ENCODE data around the gene OXA1L.
"Not testable (repeated sequence)": the region's sequence is repeated elsewhere in the genome, so short reads cannot be mapped to it uniquely, and the experiment has no call there.

The OXA1L gene

DNA sequence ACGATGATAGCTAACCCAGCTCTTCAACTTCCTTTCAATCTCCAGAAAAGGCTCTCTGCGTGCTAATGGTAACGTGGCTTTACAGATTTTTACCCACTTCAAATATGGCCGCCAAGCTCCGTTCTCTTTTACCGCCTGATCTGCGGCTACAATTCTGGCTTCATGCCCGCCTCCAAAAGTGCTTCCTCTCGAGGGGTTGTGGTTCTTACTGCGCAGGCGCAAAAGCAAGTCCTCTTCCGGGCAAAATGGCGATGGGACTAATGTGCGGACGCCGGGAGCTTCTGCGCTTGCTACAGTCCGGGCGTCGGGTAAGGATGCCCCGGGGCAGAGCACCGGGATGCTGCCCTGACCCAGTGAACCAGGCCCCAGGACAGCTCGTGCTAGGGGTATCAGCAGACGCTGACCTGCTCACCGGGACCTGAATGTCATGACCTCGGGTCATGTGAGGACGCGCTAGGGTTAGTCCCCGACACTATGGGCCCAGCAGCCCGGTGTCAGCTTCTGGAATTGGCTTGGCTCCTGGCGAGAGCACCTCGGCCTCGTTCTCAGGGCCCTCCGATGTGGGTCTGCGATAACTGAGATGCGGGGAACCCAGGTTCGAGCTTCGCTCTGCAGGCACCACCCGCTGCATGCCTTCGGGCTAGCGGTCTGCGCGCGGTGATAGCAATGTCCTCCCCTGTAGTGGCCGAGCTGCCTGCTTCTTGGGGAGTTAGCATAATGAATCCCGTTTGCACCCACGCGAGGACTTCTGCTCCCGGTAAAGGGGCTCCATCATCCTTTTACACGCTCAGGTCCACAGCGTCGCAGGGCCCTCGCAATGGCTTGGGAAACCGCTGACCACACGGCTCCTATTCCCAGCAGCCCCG is at the start of gene OXA1L:
TSS of gene OXA1L (plus strand) at position 232 of the 866 bp plus-strand sequence. CDS start at position 246, 14 bp downstream.
- FAIRE-seq: peak; percentile 97

DNA sequence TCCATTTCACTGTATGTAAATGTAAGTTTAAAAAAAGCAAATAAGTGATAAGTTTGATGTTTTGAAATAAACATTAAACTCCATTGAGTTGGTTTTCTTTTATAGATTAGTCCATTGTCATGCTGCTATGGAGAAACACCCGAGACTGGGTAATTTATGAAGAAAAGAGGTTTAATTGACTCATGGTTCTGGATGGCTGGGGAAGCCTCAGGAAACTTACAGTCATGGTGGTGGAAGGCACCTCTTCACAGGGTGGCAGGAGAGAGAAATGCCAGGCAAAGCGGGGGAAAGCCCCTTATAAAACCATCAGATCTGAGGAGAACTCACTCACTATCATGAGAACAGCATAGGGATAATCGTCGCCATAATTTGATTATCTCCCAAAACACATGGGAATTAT is 48.4 kb upstream of the OXA1L start:
- DNase-seq (ENCODE audit: extremely low spot score, insufficient read length, low read depth): no peak
- FAIRE-seq: no peak

More for the DNA sequence above, at the start of gene OXA1L:
- peak; percentile 83 for DNase-seq (ENCODE audit: extremely low spot score, insufficient read length, low read depth)

DNA sequence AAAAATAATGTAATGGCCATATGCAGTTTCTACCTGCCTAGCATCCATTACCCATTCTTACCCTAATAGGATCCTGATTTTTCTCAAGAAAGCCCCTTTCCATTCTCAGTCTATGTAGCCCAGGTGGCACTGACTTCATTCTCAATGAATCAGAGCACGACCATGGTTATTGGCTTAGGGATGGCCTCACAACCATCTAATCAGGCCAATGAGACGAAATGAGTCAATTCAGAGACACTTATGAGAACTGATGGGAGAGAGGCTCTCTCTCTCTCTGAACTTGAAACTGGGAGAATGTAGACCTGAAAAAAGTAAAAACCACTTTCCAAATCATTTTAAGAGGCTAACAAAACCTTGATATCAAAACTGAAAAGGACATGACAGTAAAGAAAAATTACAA is 45.3 kb upstream of the OXA1L start:
- FAIRE-seq (no peak), DNase-seq (ENCODE audit: extremely low spot score, insufficient read length, low read depth) (no peak)

DNA sequence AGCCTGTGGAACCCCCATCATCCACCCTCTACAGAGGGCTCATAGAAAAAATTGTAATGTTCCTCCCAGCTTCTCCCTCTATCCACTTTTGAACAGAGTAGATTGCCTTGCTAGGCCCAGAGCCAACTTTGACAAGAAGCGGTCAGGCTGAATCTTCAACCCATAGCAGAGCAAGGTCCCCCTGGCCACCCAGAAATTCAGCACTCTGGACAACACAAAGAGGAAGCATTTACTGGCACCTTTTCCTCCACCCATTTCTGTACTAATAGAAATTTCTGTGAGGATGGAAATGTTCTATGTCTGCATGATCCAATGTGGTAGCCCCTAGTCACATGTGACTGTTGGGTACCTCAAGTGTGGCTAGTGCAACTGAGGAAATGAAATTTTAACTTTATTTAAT is 42.7 kb upstream of the OXA1L start:
- DNase-seq (ENCODE audit: extremely low spot score, insufficient read length, low read depth) (no peak), FAIRE-seq (no peak)

DNA sequence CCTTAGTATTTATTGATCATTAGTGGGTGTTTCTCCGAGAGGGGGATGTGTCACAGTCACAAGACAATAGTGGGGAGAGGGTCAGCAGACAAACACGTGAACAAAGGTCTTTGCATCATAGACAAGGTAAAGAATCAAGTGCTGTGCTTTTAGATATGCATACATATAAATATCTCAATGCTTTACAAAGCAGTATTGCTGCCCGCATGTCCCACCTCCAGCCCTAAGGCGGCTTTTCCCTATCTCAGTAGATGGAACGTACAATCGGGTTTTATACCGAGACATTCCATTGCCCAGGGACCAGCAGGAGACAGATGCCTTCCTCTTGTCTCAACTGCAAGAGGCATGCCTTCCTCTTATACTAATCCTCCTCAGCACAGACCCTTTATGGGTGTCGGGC is 41.6 kb upstream of the OXA1L start:
- DNase-seq (ENCODE audit: extremely low spot score, insufficient read length, low read depth); FAIRE-seq: not testable (repeated sequence)

DNA sequence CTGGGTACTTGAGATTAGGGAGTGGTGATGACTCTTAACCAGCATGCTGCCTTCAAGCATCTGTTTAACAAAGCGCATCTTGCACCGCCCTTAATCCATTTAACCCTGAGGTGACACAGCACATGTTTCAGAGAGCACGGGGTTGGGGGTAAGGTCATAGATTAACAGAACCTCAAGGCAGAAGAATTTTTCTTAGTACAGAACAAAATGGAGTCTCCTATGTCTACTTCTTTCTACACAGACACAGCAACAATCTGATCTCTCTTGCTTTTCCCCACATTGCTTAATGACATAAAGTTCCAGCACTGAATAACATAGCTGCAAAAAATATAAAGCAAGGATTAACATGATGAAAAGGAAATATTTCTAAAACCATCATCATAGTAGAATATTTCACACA is 41.1 kb upstream of the OXA1L start:
- not testable (repeated sequence) for FAIRE-seq; DNase-seq (ENCODE audit: extremely low spot score, insufficient read length, low read depth)

DNA sequence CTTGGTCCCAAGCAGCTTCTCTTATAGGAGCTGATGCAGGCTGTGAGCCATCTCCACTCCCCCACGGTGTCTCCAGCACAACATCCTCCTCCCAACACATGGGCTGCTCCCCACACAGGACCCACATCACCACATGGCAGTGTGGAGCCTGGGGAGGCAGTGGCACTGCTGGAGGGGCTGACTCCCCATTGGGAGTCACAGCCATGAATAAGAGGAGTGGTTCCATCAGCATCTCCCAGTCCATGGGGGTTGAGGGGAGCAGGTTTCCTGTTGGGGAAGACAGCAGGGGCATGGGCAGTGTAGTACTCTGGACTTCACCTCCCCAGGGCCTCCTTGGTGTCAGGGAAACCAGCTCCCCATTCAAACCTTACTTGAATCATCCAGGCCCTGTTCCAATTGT is 40.5 kb upstream of the OXA1L start:
- no peak for DNase-seq (ENCODE audit: extremely low spot score, insufficient read length, low read depth)
- FAIRE-seq: no peak

DNA sequence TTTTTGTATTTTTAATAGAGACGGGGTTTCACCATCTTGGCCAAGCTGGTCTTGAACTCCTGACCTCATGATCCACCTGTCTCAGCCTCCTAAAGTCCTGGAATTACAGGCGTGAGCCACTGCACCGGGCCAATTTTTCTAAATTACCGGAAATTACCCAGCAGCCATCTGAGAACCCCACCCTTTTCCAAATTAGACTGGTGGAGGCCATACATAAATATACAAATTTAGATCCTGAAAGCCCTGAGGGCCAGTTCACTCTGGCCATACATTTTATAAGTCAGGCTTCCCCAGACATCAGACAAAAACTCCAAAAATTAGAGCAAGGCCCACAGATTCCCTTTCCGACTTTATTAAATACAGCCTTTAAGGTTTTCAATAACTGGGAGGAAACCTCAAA is 34.4 kb upstream of the OXA1L start:
- DNase-seq (ENCODE audit: extremely low spot score, insufficient read length, low read depth); FAIRE-seq: not testable (repeated sequence)

DNA sequence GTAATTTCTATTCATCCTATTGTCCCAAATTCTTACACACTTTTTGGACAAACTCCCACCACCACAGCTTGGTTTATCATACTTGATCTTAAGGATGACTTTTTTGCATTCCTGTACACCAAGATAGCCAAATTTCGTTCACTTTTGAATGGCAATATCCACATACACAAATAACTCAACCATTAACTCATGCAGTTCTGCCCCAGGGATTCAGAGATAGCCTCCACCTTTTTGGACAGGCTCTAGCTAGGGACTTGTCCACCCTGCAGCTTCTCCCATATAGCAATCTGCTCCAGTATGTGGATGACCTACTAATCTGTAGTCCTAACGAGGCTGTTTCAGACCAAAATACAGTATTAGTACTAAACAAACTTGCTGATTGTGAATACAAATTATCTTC is 32.7 kb upstream of the OXA1L start:
- FAIRE-seq: no peak
- DNase-seq (ENCODE audit: extremely low spot score, insufficient read length, low read depth): no peak

DNA sequence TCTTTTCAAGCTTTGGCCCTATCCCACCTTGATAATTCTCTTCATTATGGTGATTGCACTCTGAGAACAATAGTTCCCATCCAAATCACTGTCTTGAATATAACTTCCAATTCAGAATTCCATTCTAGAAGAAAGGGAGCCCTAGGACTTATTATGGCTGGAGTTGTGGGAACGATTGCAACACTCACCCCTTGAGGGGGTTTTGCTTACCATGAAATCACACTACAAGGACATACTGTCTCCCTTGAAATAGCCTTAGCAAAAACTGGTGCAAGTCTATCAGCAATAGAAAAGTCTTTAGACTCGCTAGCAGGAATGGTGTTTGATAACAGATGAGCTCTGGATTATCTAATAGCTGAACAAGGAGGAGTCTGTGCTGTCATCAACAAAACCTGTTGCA is 31.4 kb upstream of the OXA1L start:
- no peak for FAIRE-seq

DNA sequence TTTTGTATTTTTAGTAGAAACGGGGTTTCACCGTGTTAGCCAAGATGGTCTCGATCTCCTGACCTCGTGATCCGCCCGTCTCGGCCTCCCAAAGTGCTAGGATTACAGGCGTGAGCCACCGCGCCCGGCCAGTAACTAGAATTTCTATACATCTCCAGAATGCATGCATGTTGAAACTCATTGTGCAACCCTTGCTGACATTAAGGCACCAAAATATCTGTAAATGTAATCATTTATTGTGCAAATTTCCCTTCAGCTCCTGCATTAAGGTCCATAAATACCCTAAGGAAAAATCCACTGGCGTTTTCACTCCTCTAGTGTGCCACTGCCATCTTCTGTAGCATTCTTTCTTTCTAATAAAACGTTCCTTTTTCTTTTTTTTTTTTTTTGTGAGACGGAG is 30.1 kb upstream of the OXA1L start:
- DNase-seq (ENCODE audit: extremely low spot score, insufficient read length, low read depth); FAIRE-seq: not testable (repeated sequence)

More for the DNA sequence above, 31.4 kb upstream of the OXA1L start:
- DNase-seq (ENCODE audit: extremely low spot score, insufficient read length, low read depth): no peak

DNA sequence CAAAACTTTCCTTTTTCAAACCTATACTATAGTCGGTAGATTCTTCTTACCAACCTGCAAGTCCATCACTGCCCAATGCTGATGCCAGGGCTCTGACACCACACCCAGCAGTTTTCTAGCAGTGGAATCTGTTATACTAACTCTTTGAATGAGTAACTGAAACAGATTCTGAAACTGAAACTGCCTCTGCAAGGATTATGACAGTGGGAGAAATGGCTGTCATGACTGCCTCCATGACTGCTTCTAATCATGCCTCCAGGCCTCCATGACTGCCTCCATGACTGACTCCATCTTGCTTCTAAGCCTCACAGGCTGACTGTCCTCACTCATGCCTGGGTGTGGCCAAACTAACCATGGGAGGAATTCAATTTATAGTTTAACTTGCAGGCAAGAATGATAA is 29.4 kb upstream of the OXA1L start:
- DNase-seq (ENCODE audit: extremely low spot score, insufficient read length, low read depth) (peak; percentile 58), FAIRE-seq (peak; percentile 77)

DNA sequence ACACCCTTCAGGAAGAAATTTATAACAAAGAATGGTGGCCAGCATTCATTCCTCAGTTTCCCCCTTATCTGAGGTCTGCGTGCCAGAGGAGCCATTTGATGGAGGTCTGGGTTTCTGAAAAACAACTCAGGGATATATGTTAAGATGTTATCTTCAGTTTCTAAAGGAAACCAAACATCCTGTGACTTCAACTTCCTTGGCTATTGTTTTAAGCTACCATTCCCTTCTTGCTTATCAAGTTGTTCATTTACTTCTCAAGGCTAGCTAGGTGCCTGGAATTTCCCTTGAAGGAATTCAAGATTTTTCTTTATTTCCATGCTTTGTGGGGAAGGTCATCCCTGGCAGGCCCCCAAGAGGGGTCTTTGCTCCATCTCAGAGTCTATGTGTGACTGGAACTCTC is 27.1 kb upstream of the OXA1L start:
- FAIRE-seq (no peak), DNase-seq (ENCODE audit: extremely low spot score, insufficient read length, low read depth) (no peak)

DNA sequence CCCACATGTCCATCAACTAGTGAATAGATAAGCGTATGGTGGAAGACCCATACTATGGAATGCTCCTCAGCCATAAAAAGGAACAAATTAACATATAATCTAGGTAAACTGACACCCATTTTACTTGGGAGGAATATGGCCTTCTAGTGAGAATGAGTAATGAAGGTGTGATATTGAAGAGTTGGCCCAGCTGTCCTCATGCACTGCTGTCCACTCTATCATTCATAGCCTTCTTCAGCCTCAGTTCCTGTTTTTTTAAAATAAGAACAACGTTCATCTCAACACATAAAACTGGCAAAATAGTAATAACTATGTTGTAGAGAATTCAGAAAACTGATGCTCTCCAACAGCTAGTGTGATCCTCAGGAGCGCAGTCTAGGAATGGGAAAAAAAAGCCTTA is 26.5 kb upstream of the OXA1L start:
- DNase-seq (ENCODE audit: extremely low spot score, insufficient read length, low read depth): no peak
- FAIRE-seq: no peak

DNA sequence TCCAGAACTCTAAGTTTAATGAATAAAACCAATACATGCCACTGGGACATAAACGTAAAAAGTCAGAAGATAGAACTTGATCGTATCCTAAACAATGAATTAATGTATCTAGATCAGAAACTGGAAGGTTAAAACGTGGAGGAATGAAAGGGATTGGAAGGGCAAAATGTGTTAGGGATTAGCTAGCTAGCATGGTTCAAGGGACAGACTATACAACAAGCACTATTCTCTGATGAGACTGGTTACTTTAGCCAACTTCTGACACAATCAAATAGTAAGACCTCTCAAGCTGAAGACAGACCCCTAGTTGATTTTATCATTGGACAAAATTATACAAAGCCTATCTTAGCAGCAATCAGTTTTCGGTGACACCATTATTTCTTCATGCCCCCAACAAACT is 18.7 kb upstream of the OXA1L start:
- DNase-seq (ENCODE audit: extremely low spot score, insufficient read length, low read depth): no peak
- FAIRE-seq: no peak

DNA sequence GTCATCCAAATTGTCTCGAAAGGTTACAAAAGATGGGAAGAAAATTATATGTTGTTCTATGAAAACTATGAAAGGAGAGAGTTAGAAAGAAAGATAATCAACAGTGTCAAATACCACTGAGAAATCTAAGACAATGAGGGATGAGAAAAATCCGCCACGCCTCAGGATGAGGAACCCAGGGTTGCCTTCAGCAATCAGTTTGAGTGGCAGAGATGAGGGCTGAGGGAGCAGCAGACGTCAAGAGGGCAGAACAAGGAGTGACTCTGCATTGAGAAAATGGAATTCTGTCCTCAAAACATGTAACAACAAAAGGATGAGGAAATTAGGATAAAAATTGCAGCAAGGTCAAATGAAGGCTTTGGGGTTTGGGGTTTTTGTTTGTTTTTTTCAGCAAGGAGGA is 18.3 kb upstream of the OXA1L start:
- FAIRE-seq (no peak), DNase-seq (ENCODE audit: extremely low spot score, insufficient read length, low read depth) (no peak)

DNA sequence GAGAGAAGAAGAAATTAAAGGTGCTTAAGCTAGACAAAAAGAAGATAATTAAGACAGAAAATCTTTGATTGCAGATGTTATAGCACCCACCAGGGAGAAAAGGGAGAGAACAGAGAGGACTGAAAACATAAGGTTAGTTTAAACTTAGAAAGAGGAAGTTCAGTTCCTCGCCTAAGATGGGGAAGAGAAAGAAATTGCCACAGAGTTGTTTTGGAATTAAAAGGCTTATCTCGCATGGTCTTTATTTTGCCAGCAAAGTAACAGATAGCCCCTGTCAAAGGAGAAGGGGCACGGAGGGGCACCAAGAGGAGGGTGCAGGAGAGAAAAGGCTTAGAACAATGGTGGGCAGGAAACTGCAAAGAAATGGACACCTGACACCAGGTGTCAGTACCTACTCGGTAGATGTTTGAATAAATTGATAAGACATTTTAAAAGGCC is 17.8 kb upstream of the OXA1L start:
- FAIRE-seq (peak; percentile 56), DNase-seq (ENCODE audit: extremely low spot score, insufficient read length, low read depth) (no peak)

DNA sequence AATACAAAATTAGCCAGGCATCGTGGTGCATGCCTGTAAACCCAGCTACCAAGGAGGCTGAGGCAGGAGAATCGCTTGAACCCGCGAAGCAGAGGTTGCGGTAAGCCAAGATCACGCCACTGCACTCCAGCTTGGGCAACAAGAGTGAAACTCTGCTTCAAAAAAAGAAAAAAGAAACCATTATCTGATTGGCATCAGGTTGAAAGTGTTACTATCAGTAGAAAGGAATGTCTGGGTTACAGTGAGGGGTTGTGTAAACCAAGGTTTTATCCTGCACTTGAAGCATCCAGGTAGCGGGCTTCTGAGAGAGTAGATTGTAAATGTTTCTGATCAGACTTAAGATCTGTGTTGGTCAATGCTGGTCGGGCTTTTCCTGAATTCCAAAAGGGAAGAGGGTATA is 14.1 kb upstream of the OXA1L start:
- no peak for FAIRE-seq
- no peak for DNase-seq (ENCODE audit: extremely low spot score, insufficient read length, low read depth)

DNA sequence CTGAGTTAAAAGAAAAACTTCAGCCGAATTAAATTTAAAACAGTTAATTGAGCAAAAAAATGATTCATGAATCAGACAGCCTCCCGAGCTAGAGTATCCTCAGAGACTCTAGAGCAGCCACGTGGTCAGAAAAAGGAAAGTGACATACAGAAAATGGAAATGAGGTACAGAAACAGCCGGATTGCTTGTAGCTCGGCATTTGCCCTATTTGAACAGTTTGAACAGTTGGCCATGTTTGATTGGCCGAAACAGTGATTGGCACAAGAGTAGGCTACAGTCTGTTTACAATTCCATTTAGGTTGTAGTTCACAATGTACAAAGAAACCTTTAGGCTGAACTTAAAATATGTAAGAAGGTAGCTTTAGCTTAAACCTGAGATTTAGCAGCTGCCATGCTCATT is 12.9 kb upstream of the OXA1L start:
- DNase-seq (ENCODE audit: extremely low spot score, insufficient read length, low read depth) (no peak), FAIRE-seq (no peak)

DNA sequence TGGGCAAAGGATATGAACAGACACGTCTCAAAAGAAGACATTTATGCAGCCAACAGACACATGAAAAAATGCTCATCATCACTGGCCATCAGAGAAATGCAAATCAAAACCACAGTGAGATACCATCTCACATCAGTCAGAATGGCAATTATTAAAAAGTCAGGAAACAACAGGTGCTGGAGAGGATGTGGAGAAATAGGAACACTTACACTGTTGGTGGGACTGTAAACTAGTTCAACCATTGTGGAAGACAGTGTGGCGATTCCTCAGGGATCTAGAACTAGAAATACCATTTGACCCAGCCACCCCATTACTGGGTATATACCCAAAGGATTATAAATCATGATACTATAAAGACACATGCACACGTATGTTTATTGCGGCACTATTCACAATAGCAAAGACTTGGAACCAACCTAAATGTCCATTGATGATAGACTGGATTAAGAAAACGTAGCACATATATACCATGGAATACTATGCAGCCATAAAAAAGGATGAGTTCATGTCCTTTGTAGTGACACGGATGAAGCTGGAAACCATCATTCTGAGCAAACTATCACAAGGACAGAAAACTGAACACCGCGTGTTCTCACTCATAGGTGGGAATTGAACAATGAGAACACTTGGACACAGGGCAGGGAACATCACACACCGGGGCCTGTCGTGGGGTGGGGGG is 8.4 kb upstream of the OXA1L start:
- DNase-seq (ENCODE audit: extremely low spot score, insufficient read length, low read depth); FAIRE-seq: not testable (repeated sequence)

DNA sequence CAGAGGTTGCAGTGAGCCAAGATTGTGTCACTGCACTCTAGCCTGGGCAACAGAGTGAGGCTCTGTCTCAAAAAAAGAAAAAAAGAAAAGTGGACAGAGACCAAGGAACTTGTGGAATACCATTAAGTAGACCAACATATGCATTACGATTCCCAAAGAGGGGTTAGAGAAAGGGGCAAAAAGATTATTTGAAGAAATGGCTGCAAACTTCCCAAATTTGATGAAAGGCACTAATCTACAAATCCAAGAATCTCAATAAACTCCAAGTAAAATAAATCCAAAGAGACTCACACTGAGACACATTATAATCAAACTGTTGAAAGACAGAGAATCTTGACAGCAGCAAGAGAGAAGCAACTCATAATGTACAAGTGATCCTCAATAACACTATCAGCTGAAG is 4.8 kb upstream of the OXA1L start:
- no peak for FAIRE-seq
- DNase-seq (ENCODE audit: extremely low spot score, insufficient read length, low read depth): no peak
